HS-27A (cell line): ENCODE results near the gene MAPK1.
"Not testable (repeated sequence)": the region's sequence is repeated elsewhere in the genome, so short reads cannot be mapped to it uniquely, and the experiment has no call there.

Experiments used
- DNase-seq: peaks from one replicate; pipeline ENCODE4 v3.0.0-alpha.2; 2012; ENCODE audit warnings: low read depth, missing footprints

Gene MAPK1

DNA sequence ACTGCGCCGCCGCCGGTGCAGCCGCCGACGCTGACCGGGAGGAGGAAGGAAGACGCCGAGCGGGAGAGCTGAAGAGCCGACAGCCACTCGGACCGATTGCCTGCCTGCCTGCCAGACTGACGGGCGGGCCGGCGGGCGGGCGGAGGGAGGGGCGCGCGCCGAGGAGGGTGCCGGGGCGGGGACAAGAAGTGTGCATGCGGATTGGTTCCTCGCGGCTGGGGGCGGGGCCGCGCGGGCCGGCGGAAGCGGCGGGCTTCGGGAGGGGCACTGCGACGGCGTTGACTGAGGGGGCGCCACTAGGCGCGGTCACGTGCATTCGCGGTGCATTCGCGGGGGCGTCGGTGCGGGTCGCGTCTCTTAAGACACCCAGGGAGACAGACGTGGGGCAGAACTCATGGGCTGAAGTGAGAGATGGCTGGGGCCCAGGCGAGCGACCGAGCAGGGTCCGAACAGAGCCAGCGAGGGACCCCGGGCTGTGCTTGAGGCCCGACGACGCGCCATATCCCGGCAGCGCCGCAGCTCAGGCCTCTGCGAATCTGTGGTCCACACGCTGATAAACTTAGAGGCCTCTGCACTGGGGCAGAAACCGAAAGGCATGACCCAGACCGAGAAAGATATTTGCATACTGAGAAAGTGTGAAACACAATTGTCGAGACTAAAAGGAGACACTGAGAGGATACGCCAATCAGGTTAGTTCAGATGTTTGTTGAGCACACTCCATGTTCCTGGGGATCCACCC lies at the start of gene MAPK1:
Gene MAPK1, minus strand, starts transcription at position 118 of the 739 bp plus-strand sequence. CDS start 205 bp downstream, outside the sequence.
- DNase-seq = peak; percentile 49

DNA sequence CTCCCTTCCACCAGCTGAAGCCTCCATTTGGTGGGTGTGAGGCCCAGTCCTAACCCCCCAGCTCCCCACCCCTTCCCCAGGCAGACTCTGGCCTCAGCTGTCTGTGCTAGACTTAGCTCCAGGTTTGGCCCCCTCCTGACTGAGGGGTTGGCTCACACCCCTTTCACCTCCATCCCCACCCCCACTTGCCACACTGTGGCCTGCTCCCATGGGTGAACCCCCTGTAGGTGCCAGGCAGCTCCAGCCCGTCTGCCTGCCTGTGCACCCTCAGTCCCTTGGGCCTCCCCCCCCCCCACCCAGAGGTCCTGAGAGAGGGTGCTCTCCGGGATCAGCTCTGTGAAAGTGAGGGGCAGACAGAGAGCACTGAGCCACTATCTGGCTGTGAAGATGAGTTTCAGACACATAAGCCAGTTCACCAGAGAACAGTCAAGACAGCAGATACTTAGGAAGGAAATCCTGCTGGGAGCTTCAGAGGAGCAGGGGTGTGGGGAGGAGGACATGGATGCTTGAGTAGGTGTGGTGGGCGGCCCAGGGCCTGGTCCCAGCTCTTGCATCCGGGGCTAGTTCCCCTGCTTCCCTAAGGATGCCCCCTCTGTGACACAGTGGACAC lies 49.0 kb upstream of the MAPK1 start:
- no peak for DNase-seq

DNA sequence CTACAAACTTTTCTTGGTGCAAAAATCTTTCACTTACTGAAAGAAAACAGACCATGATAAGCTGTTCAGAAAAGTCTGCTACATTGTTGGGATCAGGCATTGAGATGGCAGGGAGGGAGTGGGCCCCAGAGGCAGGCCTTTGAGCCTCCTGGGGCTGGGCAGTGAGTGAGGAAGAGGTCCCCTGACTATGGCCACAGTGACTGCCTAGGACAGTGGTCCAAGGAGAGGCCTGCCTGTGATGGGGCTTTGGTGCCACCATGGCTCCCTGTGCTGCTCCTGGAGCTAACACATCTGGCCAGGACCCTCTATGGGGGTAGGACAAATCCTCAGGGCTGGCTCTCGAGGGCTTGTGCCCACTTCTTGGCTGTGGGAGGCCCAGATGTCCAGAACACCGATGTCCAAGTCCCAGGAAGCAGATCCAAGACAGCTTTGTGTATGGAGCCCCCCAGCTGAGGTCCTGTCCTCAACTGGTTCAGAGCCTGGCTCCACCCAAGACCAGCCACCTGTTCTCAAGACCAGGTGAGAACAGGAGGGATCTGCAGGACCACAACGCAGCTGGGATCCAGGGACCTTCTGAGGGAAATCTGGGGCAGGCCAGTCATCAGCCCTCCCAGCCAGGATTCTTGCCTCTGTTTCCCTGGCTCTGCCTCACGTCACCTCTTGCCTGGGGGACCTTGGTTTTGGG lies 48.3 kb upstream of the MAPK1 start:
- DNase-seq = no peak

DNA sequence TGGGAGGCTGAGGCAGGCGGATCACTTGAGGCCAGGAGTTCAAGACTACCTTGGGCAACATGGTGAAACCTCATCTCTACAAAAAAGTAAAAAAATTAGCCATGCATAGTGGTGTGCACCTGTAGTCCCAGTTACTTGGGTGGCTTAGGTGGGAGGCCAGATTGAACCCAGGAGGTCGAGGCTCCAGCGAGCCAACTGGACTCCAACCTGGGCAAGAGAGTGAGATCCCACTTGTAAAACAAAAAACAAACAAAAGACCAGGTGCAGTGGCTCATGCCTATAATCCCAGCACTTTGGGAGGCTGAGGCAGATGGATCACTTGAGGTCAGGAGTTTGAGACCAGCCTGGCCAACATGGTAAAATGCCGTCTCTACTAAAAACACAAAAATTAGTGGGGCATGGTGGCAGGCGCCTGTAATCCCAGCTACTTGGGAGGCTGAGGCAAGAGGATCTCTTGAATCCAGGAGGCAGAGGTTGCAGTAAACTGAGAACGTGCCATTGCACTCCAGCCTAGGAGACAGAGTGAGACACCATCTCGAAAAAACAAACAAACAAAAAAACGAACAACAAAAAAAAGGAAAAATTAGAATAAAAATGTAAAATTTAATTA lies 46.7 kb upstream of the MAPK1 start:
- not testable (repeated sequence) for DNase-seq

DNA sequence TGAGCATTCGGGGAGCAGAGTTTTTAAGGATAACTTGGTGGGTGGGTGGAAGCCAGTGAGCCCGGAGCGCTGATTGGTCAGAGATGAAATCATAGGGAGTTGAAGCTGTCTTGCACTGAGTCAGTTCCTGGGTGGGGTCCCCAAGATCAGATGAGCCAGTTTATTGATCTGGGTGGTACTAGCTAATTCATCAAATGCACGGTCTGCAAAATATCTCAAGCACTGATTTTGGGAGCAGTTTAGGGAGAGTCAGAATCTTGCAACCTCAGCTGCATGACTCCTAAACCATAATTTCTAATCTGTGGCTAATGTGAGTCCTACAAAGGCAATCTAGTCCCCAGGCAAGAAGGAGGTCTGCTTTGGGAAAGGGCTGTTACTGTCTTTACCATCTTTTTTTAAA lies 42.9 kb upstream of the MAPK1 start:
- not testable (repeated sequence) for DNase-seq

DNA sequence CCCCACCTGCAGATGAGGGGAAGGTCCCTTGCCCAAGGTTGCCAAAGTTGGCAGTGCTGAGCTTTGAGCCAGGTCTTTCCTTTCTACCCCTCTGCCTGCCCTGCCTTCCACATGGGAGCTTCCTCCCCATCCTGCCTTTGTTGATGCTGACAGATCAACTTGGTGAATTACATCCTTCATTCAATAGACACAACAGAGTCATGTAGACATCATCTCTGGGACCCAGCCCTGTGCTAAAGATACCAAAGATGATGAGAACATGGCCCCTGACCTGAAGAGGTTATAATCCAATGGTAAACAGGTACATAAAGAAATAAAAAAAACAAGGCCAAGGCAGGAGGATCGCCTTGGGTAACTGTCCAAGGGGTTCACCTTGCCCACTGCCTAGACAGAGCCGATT lies 42.4 kb upstream of the MAPK1 start:
- DNase-seq = no peak

DNA sequence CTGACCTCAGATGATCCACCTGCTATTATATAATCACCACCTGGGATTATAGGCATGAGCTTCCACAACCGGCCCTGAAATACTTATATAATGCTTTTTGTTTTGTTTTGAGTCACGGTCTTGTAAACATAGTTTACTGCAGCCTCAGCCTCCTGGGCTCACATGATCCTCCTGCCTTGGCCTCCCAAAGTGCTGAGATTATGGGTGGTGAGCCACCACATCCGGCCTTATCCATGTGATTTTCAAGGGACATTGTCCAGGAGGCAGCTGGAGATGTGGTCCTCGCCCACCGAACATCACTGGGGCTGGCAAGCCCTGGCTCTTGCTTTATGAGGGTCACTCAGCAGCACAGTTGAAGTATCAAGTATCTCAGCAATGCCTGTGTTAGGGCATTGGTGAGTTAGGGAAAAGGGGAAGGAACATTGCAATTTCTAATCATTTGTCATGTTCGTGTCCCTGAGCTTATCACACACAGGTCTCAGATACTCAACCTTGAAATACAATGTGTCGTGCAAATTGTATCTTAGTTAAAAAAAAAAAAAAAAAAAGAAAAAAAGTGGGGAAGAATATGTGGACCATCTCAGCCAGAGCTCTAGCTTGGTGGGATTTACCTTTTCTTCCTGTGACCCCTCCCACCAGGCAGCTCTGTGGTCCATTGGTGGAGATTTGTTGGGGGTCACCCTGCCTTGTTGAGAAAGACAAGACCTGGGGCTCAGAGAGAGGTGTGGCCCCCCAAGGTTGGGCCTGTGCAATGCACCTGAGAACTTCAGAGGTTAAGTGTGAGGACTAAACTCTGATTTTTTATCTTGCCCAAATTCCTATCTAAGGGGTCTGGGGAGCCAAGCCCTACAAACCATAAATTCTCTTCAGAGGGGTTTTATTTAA lies 40.4 kb upstream of the MAPK1 start:
- DNase-seq = no peak

DNA sequence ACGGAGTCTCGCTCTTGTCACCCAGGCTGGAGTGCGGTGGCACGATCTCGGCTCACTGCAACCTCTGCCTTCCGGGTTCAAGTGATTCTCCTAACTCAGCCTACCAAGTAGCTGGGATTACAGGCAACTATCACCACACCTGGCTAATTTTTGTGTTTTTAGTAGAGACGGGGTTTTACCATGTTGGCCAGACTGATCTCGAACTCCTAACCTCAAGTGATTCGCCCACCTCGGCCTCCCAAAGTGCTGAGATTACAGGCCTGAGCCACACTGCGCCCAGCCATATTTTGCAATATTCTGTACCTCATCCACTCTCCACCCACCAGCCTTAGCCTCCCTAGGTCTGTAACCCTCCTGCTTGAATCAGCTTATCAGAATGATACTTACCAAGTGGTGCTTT lies 37.8 kb upstream of the MAPK1 start:
- not testable (repeated sequence) for DNase-seq

DNA sequence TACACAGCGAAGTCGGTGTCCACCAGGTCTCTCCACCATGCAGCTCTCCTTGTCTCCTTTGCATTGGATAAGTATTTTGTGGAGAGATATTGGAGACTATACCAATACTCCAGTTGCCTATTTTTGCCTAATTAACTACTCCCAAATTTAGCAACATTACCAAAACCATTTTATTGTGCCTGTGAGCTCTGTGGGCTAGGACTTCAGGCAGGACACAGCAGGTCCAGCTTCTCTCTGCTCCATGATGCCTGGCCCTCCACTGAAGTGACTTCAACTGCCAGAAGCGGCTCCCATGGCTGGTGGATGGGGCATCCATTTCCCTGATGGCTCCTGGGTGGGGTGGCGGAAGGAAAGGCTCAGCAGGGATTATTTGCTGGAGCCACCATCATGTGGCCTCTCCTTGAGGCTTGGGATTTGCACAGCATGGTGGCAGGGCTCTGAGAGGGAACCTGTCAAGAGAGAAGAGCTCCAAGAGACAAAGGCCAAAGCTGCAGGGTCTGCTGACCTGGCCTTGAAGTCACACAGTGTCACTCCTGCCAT lies 36.9 kb upstream of the MAPK1 start:
- DNase-seq = no peak

DNA sequence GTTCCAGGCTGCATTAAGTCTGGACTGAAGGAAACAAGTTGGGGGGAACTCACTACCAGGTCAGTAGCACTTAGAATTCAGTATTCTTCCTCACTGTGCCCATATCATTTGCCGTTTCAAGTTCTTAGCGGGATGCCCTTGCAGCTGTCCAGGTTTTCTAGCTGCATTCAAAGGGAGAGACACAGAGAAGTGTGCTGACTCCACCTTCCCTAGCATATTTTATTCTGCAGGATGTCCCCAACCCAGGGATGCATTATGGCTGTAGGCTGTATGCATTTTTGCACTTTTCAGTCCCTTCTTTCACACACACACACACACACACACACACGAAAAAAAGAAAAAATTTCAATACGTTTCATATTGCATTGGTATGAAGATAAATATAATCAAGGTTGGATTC lies 35.8 kb upstream of the MAPK1 start:
- no peak for DNase-seq

DNA sequence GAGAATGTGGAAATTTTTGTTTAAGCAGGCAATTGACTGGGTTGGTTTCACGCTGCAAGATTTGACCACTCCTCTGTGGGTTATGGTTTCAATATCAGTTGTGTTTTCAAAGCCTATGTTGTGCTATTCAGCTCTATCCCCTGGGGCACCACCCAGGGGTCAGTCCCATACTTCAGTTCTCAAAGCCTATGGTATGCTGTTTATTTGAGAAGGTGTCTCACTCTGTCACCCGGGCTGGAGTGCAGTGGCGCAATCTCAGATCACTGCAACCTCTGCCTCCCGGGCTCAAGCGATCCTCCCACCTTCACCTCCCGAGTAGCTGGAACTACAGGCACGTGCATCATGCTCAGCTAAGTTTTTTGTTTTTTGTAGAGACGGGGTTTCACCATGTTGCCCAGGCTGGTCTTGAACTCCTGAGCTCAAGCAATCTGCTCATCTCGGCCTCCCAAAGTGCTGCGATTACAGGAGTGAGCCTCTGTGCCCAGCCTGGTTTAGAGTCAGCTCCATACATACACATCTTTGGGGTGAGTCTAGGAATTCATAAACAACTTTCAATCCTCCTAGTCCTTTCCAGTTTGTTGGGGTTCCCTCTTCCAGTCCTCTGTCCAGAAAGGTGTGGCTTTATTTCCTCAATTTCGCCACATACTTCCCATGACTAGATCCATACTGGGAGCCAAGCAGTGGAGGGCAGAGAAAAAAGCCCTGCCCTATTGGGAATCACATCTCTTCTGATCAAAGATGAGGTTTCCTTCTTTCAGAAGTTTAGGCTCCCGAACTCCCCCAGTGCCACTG lies 35.0 kb upstream of the MAPK1 start:
- DNase-seq = no peak

DNA sequence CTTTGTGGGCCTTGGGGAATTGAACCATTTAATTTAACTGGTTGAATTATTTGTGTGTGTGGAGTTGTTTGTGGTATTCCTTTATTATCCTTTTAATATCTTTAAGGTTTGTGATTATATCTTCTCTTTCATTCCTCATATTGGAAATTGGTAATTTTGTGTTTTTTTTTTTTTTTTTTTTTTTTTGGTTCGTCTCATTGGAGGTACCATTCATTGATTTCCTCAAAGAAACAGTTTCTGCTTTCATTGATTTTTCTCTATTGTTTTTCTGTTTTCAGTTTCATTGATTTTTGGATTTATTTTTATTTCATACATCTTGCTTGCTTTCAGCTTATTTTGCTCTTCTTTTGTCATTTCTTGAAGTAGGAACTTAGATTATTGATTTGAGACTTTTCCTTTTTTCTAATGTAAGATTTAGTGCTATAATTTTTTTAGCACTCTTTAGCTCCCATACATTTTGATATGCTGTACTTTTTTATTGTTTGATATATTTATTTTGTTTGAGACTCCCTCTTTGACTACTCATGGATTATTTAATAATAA lies 31.0 kb upstream of the MAPK1 start:
- no peak for DNase-seq

DNA sequence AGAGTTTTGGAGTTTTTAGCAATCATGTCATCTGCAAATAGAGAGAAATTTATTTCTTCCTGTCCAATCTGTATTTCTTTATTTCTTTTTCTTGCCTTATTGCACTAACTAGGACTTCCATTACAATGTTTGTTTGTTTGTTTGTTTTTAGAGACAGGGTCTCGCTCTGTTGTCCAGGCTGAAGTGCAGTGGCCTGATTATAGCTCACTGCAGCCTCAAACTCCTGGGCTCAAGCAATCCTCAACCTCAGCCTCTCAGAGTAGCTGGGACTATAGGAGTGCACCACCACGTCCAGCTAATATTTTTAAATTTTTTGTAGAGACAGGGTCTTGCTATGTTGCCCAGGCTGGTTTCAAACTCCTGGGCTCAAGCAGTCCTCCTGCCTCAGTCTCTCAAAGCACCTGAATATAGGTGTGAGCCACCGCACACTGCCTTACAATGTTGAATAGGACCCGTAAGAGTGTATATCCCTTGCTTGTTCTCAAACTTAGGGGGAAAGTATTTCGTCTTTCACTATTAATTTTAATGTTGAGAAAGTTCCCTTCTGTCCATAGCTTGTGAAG lies 29.6 kb upstream of the MAPK1 start:
- DNase-seq = no peak

DNA sequence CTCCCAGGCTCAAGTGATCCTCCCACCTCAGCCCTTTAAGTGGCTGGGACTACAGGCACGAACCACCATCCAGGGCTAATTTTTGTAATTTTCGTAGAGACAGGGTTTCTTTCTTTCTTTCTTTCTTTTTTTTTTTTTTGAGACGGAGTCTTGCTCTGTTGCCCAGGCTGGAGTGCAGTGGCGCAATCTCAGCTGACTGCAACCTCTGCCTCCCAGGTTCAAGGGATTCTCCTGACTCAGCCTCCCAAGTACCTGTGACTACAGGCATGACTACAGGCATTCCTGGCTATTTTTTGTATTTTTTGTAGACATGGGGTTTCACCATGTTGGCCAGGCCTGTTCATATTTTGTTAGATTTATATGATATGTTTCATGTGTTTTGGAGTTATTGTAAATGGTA lies 28.8 kb upstream of the MAPK1 start:
- DNase-seq = not testable (repeated sequence)

DNA sequence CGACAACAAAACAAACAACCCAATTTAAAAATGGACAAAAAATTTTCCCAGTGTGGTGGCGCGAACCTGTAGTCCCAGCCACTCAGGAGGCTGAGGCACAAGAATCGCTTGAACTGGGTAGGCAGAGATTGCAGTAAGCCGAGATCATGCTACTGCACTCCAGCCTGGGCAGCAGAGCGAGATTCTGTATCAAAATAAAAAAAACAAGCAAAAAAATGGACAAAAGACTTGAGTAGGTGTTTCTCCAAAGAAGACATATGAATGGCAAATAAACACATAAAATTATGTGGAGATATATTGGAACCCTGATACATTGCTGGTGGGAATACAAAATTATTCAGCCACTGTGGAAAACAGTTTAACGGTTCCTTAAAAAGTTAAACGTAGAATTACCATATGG lies 27.4 kb upstream of the MAPK1 start:
- no peak for DNase-seq

DNA sequence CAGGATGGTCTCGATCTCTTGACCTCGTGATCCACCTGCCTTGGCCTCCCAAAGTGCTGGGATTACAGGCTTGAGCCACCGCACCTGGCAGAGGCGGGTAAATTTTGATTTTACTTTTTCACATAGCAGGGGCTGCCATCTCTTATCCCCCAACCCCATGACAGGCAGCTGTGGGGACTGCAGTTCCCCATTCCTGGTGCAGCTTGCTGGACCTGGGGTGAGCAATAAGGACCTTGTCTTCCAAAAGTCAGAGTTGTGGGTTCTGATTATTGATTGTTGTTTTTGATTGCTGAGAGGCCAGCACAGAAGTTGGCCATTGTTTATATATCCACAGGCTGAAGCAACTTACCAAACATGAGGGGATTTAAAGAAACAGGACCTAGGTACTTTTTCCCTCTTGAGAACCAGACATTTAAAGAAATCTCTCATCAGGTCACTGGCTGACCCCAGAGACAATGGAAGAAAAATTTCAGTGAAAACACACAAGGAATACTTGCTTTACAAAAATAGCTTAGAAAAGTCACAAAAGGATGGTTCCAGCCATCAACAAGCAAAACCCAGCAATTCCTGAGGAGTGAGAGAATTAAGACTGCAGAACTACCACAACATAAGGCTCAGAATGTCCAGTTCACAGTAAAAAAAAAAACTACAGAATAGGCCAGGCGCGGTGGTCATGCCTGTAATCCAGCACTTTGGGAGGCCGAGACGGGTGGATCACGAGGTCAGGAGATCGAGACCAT lies 22.0 kb upstream of the MAPK1 start:
- no peak for DNase-seq

DNA sequence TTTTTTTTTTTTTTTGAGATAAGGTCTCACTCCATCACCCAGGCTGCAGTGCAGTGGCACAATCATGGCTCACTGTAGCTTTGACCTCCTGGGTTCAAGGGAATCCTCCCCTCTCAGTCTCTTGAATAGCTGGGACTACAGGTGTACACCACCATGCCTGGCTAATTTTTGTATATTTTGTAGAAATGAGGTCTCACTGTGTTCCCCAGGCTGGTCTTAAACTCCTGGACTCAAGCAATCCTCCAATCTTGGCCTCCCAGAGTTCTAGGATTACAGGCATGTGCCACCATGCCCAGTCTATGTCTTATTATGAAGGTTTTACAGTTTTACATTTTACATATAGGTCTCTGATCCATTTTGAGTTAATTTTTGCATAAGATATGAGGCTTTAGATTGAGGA lies 20.4 kb upstream of the MAPK1 start:
- no peak for DNase-seq

DNA sequence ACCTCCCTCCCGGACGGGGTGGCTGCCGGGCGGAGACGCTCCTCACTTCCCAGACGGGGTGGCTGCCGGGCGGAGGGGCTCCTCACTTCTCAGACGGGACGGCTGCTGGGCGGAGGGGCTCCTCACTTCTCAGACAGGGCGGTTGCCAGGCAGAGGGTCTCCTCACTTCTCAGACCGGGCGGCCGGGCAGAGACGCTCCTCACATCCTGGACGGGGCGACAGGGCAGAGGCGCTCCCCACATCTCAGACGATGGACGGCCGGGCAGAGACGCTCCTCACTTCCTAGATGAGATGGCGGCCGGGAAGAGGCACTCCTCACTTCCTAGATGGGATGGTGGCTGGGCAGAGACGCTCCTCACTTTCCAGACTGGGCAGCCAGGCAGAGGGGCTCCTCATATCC lies 16.5 kb upstream of the MAPK1 start:
- DNase-seq = not testable (repeated sequence)

DNA sequence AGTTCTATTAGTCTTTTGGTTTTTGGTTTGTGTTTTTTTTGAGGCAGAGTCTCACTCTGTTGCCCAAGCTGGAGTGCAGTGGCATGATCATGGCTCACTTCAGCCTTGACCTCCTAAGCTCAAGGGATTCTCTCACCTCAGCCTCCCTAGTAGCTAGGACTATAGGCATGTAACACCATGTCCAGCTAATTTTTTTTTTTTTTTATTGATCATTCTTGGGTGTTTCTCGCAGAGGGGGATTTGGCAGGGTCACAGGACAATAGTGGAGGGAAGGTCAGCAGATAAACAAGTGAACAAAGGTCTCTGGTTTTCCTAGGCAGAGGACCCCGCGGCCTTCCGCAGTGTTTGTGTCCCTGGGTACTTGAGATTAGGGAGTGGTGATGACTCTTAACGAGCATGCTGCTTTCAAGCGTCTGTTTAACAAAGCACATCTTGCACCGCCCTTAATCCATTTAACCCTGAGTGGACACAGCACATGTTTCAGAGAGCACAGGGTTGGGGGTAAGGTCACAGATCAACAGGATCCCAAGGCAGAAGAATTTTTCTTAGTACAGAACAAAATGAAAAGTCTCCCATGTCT lies 15.4 kb upstream of the MAPK1 start:
- DNase-seq = not testable (repeated sequence)
